Mammary microvascular endothelial cell (primary cell): Measurements from ENCODE around the gene GAR1. TPM values are rescaled to one million over a fixed set of nuclear protein-coding genes. Genes with fewer than 3 reads are reported as not detected.

Source experiments
- total RNA-seq: library from RNA; depleted of rRNA; stranded (reverse); fragments of >200 nt; gene quantifications from 2 replicates; pipeline ENCODE4 v1.2.3, GENCODE V29; 2015

GAR1 gene
- 13.6 and 14.4 TPM in 2 replicates for total RNA-seq

DNA sequence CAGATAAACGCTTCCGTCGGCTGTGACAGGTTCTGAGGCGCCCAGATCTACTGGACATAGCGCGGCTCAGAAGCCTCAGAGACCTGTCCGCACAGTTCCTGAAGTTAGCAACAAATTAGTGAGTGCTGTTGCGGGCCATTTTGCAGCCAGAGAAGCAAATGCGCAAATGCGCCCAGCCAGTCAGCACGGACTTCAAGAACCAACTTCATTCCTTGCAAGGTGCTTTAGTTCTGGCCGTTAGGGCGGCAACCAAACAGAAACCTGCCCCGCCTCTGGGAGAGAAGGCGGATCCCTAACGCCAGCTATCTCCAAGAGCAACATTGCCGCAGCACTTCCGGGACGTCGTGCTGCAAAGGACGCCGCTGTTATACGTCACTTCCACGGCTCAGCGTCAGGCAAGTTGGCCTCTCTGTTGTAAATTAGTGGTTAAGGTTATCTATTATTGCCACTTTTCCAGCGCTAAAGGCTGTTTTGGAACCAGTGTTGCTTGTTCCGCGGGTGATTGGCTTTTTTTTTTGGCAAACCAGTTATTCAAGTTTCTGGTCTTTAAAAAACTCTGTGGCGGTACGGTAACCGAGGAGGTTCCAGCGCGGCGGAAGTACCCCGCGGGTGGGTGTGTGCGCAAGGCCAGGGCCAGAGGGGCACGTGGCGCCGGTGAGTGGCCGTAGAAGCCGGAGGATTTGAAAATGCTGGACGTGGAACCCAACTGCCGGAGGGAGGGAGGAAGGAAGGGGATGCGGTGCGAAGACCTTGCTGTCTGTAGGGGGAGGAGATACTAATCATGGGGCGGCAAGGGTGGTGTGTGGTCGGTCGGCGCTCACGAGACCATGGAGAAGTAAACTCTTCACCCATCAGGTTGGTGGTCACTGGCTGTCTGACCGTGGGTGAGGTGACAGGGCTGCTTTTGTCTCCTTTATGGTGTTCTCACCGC is at the start of gene GAR1:
TSS of gene GAR1 (plus strand) at position 612 of the 931 bp plus-strand sequence. CDS start 403 bp downstream, outside the sequence.

DNA sequence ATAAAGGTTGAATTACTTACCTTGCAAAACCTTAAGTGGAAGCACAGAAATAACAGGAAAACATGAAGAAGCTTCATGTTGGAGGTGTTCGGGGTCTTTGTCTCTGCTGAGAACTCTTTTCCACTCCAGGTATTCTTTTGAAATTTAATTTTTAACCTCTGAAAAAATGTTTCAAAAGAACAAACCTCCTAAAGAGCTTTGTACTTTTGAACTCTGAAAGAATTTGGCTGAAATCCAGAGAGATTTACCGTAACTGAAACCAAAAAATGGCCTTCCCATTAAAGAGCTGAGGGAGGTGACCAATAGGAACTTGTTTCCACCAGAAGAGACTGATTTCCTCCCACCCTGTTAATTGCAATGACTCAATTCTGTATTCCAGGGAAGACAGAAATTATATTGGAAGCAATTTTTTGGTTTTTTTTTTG is 13.7 kb upstream of the GAR1 start, which contains the start of gene CFI:
TSS of gene CFI (minus strand) at position 105 of the 425 bp plus-strand sequence. CDS start at position 77, 28 bp downstream.

DNA sequence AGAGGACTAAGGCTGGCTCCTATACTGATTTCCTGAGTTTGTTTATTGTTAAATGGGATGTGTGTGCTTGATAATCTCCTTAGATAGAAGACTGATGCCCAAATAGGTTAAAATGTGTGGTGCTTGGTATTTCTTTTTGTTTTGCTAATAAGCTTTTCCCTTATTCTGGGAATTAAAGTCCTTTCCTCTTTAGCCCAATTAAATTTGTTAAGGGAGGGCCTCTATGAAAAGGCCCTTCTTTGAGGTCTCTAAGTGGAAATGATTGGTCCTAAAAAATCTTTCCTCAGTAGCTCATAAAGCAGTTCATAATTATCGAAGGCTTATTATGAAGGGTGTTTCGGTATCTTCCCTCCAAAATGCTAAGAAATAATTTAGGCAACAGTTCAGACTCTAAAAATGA is 12.1 kb downstream of the GAR1 start, which contains the start of gene RRH:
TSS of gene RRH (plus strand) at position 301 of the 400 bp plus-strand sequence. CDS start at position 357, 56 bp downstream.

DNA sequence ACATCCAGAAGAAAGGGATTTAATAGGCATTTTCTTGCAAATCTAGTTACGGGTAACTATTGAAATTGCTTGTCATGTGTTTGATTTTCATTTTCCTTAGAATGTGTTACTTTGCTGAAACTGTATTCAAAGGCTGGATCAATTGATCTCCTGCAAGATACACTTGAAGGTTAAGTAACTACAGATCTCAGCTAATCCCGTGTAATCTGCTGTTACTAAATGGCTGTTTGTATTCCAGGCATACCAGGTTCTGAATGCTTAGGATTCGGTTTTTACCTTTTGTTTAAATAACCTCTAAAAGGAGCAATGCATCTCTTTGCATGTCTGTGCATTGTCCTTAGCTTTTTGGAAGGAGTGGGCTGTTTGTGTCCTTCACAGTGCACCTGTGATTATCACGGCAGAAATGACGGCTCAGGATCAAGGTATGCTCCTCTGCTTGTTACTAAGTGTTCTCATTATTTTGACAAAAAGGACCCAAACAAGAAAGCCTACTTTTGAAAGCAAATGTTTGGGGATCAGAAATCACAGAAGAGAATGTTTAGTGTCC is 32.4 kb downstream of the GAR1 start, which contains the start of gene LRIT3:
TSS of gene LRIT3 (plus strand) at position 212 of the 547 bp plus-strand sequence. CDS start at position 307, 95 bp downstream.

Other genes starting within 250 kb of the GAR1 start
- 26.6 and 34.4 TPM in 2 replicates for gene CASP6, start 112.3 kb upstream of the GAR1 start, total RNA-seq
- 7.8 and 8.1 TPM in 2 replicates for gene PLA2G12A, start 85.7 kb upstream of the GAR1 start, total RNA-seq
- gene CFI, start 13.8 kb upstream of the GAR1 start, total RNA-seq = 47.5 and 51.0 TPM in 2 replicates
- gene RRH, start 12.2 kb downstream of the GAR1 start, total RNA-seq = not detected in 2 replicates
- gene LRIT3, start 32.3 kb downstream of the GAR1 start, total RNA-seq = under 0.01 TPM in 1 of 2 replicates, not detected in the other
- not detected in 2 replicates for gene EGF, start 97.1 kb downstream of the GAR1 start, total RNA-seq